Measurements from ENCODE around the gene SUN3. TPM values are rescaled to one million over a fixed set of nuclear protein-coding genes. Genes with fewer than 3 reads are reported as not detected.

SUN3 gene
- total and polyA plus RNA-seq, 5 donors = not detected

DNA sequence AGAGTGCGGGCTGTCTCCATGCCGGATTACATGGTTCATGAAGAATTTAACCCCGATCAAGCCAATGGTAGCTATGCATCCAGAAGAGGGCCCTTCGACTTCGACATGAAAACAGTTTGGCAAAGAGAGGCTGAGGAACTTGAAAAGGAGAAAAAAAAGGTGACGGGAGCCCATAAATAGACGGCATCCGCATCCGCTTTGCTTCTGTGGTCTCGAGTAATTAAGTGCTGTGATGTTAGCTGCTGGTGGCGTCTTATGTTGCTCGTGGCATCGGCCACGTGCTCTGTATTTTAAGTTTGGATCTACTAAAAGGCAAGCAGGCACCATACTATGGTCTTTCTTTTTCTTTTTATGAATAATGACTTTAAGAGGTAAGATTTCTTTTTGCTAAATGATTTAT lies 17.6 kb upstream of the SUN3 start:
- Histone ChIP-seq H3K27me3 (ENCODE audit: control insufficient read depth, insufficient read depth) (no peaks in the 10 kb centered on the region), H3K4me3 (ENCODE audit: low read length) (no peak overlapping the region), H3K4me1 (ENCODE audit: control insufficient read depth, insufficient read depth, low read length) (no peaks in the 10 kb centered on the region), H3K9me3 (ENCODE audit: control insufficient read depth, low read length) (no peaks in the 10 kb centered on the region), H3K27ac (ENCODE audit: low read length) (no peak overlapping the region)
- ATAC-seq (no peak), DNase-seq (no peak)
- WGBS = 57% methylated on average over 14 of the region's 14 CpGs
- intact Hi-C loops (cut with DNase I) = no loop called here

DNA sequence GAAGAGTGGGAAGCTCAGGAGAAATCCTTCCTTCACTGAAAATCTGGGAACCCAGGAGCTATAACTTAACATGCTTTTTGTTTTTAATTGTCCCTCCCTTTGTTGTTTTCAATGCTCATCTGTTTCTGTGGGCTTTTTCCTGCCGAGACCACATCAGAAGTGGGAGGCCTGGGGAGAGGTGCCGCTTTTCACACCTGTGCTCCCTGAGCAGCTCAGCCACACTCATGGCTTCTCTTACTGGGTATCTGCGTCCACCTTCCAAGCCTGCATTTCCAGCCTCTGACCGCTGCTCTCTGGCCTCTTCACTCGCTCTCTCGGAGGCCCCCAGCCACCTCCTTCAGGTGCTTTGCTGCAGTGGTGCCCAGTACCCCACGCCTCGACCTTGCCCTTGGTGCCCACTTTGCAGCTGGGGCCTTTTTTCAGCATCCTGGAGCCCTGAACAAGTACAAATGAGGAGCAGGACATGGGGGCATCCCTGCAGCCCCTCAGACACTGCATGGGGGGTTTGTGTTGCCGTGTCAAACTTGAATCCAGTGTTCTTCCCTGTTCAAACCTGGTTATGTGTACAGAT lies 16.4 kb upstream of the SUN3 start:
- Histone ChIP-seq H3K4me3 (ENCODE audit: low read length) (no peak overlapping the region), H3K27me3 (ENCODE audit: control insufficient read depth, insufficient read depth) (no peaks in the 10 kb centered on the region), H3K9me3 (ENCODE audit: control insufficient read depth, low read length) (no peaks in the 10 kb centered on the region), H3K4me1 (ENCODE audit: control insufficient read depth, insufficient read depth, low read length) (no peaks in the 10 kb centered on the region), H3K27ac (ENCODE audit: low read length) (no peak overlapping the region)
- no peak for DNase-seq
- ATAC-seq = no peak
- intact Hi-C loops (cut with DNase I) = no loop called here
- WGBS = 76% methylated on average over 9 of the region's 9 CpGs

DNA sequence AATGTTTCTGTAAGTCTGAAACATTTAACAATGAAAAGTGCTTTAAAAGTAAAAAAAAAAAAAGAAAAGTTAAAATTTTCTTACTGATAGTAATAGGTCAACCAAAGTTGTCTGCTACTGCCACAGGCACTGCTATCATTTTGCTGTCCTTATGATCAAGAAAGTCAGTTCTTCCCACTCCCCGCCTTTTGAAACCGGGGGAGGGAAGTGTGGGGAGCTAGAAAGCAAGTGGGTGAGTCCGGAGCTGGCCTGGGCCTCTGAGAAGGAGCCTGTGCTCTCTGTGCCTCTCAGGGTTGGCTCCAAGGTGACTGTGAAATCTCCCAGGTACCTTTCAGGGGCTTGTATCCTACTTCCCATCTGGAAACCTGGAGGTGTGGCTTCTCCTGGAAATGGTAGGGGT lies 13.7 kb upstream of the SUN3 start:
- H3K27ac ChIP-seq (ENCODE audit: low read length) = no peak overlapping the region
- ATAC-seq (no peak), DNase-seq (no peak)
- H3K9me3 ChIP-seq (ENCODE audit: control insufficient read depth, low read length) = no peaks in the 10 kb centered on the region
- WGBS = 55% methylated on average over 3 of the region's 3 CpGs
- no peak overlapping the region for H3K4me3 ChIP-seq (ENCODE audit: low read length)
- no peaks in the 10 kb centered on the region for H3K4me1 ChIP-seq (ENCODE audit: control insufficient read depth, insufficient read depth, low read length)
- H3K27me3 ChIP-seq (ENCODE audit: control insufficient read depth, insufficient read depth) = no peaks in the 10 kb centered on the region
- intact Hi-C loops (cut with DNase I) = no loop called here

DNA sequence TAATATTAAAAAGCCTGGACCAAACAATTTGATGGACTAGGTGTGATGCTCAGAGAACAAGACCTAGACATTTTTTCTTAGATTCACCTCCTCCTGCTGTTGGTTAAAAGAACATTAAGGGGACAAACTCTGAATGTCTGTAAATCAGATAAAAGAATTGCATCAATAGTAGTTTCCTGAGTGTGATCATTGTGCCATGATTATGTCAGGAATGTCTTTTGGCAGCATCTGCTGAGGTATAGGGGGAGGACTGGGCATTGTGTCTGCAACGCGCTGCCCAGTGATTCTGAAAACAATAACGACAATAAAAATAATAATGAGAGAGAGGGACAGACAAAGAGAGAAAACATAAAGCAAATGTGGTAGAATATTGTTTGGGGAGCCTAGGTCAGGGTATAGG lies 13.3 kb upstream of the SUN3 start:
- intact Hi-C loops (cut with DNase I) = no loop called here
- DNase-seq (no peak), ATAC-seq (no peak)
- Histone ChIP-seq H3K27ac (ENCODE audit: low read length) (no peak overlapping the region), H3K27me3 (ENCODE audit: control insufficient read depth, insufficient read depth) (no peaks in the 10 kb centered on the region), H3K9me3 (ENCODE audit: control insufficient read depth, low read length) (no peaks in the 10 kb centered on the region), H3K4me1 (ENCODE audit: control insufficient read depth, insufficient read depth, low read length) (no peaks in the 10 kb centered on the region), H3K4me3 (ENCODE audit: low read length) (no peak overlapping the region)
- WGBS = 68% methylated on average over 3 of the region's 3 CpGs

DNA sequence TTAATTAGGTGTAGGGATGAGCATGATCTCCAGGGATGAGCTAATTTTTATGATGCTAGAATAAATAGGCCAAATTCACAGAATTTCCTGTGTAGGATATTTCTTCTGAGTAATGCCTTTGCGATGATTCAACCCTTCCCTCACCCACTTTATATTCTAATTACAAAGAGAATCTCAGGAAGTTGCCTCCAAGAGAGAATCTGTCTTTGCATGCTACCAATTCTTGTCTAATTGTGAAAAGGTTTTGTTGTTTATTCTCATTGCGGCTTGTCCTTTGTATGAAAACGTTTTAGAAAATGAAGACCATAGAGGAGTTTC lies 12.7 kb upstream of the SUN3 start:
- Histone ChIP-seq H3K4me1 (ENCODE audit: control insufficient read depth, insufficient read depth, low read length) (no peaks in the 10 kb centered on the region), H3K27me3 (ENCODE audit: control insufficient read depth, insufficient read depth) (no peaks in the 10 kb centered on the region), H3K27ac (ENCODE audit: low read length) (no peak overlapping the region), H3K9me3 (ENCODE audit: control insufficient read depth, low read length) (no peaks in the 10 kb centered on the region), H3K4me3 (ENCODE audit: low read length) (no peak overlapping the region)
- no peak for ATAC-seq
- WGBS = 61% methylated on average over 3 of the region's 3 CpGs
- intact Hi-C loops (cut with DNase I) = no loop called here
- no peak for DNase-seq

DNA sequence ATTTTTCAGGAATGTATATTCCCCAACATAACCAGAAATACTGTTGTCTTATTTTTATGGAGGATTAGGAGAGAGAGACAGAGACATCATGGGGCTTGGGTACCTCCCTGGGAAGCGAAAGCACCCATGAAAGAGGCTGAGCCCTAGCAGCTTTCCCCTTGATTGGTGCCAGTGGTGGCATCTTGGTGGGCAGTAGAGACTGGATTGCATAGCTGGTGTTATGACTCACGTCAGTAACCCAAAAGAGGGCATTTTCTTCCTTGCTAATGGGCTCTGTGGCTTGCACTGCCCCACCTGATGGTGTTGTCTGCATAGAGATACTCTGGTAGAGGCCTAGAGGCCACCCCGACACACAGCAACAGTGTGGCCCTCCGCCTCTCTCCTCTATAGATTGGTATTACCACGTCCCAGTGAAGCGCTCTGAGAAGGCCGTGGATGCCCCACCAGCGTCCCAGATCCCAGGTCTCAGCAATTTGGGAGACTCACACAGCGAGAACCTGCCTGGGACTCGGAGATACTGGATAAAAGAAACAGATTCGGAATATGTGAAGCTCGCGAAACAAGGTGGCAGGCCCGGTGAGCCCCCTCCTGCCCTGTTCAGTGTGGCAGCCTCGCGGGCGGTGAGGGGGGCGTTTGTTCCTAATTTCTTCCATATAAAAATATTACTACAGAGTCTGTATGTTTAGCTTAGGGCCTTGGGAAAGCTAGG lies 12.2 kb upstream of the SUN3 start:
- WGBS = 95% methylated on average over 18 of the region's 18 CpGs
- Histone ChIP-seq H3K4me1 (ENCODE audit: control insufficient read depth, insufficient read depth, low read length) (no peaks in the 10 kb centered on the region), H3K27ac (ENCODE audit: low read length) (no peak overlapping the region), H3K27me3 (ENCODE audit: control insufficient read depth, insufficient read depth) (no peaks in the 10 kb centered on the region), H3K9me3 (ENCODE audit: control insufficient read depth, low read length) (no peaks in the 10 kb centered on the region), H3K4me3 (ENCODE audit: low read length) (no peak overlapping the region)
- ATAC-seq (no peak), DNase-seq (no peak)
- intact Hi-C loops (cut with DNase I) = no loop called here

DNA sequence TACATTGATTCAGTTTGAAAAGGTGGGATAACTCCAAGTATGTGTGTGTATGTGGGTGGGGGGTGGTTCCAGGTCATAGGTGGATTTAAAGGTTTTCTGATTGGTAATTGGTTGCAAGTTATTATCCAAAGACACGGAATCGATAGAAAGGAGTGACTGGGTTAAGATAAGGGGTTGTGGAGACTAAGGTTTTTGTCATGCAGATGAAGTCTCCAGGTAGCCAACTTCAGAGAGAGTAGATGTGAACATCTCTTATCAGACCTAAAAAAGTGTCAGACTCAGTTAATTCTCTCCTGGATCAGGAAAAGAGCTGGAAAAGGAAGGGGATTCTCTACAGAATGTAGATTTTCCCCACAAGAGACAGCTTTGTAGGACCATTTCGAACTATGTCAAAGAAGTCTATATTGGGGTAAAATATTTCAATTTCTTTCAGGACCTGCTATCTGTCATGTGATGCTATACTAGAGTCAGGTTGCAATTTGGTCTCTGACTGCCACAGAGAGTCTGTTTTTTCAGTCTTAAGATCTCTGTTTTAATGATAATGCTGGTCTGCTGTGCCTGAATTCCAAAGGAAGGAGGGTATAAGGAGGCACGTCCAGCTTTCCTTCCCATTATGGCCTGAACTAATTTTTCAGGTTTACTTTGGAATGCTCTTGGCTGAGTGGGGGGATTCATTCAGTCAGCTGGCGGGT lies 10.1 kb upstream of the SUN3 start:
- Histone ChIP-seq H3K27ac (ENCODE audit: low read length) (no peak overlapping the region), H3K9me3 (ENCODE audit: control insufficient read depth, low read length) (no peaks in the 10 kb centered on the region), H3K4me1 (ENCODE audit: control insufficient read depth, insufficient read depth, low read length) (no peaks in the 10 kb centered on the region), H3K4me3 (ENCODE audit: low read length) (no peak overlapping the region), H3K27me3 (ENCODE audit: control insufficient read depth, insufficient read depth) (no peaks in the 10 kb centered on the region)
- DNase-seq (no peak), ATAC-seq (no peak)
- intact Hi-C loops (cut with DNase I) = loop anchor here in 3 of 4 donors (10.0 kb wide), 3 partner anchors 56 to 76 kb away; no protein-coding TSS in a partner anchor
- WGBS = 59% methylated on average over 5 of the region's 5 CpGs

DNA sequence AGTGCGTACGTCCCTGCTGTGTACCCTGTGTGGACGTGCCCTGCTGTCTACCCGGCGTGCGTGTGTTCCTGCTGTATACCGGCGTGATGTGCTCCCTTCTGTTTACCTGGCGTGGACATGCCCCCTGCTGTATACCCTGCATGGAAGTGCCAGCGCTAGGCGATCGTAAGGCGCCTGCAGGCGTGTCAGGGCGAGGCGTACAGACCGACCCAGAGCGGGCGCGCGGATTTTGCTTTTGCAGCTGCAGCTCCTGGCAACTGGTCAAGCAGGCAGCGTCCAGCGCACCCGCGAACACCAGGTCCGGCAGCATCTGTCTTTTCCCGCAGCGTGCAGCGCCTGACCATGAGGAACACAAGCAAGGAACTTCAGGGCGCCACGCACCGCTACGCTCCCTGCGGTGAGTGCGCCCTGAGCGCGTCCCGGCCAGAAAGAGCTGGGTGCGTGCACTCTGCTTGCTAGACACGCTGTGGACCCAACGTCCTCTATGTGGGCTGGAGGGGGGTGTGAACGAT lies 7.1 kb upstream of the SUN3 start:
- peak; percentile 20 to 69 (median 64) for DNase-seq
- H3K27ac ChIP-seq (ENCODE audit: low read length) = no peak overlapping the region

DNA sequence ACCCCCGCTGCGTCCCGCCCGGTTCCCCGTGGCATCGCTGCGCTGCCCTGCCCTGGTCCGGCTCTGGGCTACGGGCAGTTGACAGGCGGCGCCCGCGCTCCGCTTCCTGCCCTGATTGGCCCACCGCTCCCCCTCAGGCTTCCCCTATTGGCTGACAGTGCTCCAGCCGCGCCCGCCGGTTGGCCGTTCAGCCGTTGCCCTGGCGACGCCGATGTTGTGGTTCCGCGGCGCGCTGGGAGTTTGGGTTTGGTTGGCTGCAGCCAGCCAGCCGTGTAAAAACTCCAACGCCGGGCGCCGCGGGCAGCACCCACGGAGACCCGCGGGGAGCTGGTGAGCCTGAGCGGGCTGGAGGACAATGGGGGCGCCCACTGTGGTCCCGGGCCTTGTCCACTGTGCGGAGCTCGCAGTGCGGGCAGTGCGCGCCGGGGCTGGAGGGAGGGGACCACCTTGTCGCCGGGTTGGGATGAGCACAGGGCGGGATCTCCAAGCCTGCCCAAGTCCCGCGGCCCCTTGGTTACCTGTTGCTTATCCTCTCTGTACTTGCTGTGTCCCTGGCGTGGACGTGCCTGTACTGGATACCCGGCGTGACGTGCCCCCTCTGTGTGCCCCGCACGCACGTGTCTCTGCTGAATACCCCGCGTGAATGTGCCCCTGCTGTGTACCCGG lies 6.5 kb upstream of the SUN3 start, which contains the start of gene C7orf57:
Gene C7orf57 (plus strand): TSS at position 243 of the 666 bp plus-strand sequence. CDS start 766 bp downstream, outside the sequence.
- Histone ChIP-seq H3K4me3 (ENCODE audit: low read length) (peak within 1 kb of the TSS; percentile 44), H3K9me3 (ENCODE audit: control insufficient read depth, low read length) (no peaks in the 10 kb centered on the region), H3K4me1 (ENCODE audit: control insufficient read depth, insufficient read depth, low read length) (no peaks in the 10 kb centered on the region), H3K27me3 (ENCODE audit: control insufficient read depth, insufficient read depth) (no peaks in the 10 kb centered on the region), H3K27ac (ENCODE audit: low read length) (no peak within 1 kb of the TSS)
- WGBS = under 1% methylated on average over 62 of the region's 62 CpGs
- intact Hi-C loops (cut with DNase I) = loop anchor here in 3 of 4 donors (10.0 kb wide), 3 partner anchors 59 to 79 kb away; no protein-coding TSS in a partner anchor
- DNase-seq (peak; percentile 95 to 97 (median 97)), ATAC-seq (peak; percentile 100)

More for the DNA sequence above, 7.1 kb upstream of the SUN3 start:
- no peaks in the 10 kb centered on the region for H3K27me3 ChIP-seq (ENCODE audit: control insufficient read depth, insufficient read depth)
- H3K9me3 ChIP-seq (ENCODE audit: control insufficient read depth, low read length) = no peaks in the 10 kb centered on the region
- H3K4me3 ChIP-seq (ENCODE audit: low read length) = peak overlapping the region; percentile 44
- 2% methylated on average over 42 of the region's 42 CpGs for WGBS
- H3K4me1 ChIP-seq (ENCODE audit: control insufficient read depth, insufficient read depth, low read length) = no peaks in the 10 kb centered on the region
- peak; percentile 26 to 40 for ATAC-seq
- intact Hi-C loops (cut with DNase I) = loop anchor here in 3 of 4 donors (10.0 kb wide), 3 partner anchors 59 to 79 kb away; no protein-coding TSS in a partner anchor

DNA sequence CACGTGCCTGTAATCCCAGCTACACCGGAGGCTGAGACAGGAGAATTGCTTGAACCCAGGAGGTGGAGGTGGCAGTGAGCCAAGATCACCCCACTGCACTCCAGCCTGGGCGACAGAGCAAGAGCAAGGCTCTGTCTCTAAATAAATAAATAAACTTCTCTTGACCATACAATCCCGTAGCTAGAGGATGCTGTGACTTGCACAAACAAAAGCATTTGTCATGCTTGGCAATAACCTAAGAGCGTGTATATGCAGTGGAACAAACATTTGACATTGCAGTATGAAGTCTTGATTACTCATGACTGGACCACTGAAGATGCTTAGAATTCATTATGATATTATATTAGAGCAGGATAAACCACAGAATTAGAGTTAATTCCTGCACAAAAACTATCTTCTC lies 5.0 kb upstream of the SUN3 start:
- no peak overlapping the region for H3K27ac ChIP-seq (ENCODE audit: low read length)
- WGBS = 66% methylated on average over 5 of the region's 5 CpGs
- DNase-seq = peak in 1 of 3 donors; percentile 40
- no peak for ATAC-seq
- intact Hi-C loops (cut with DNase I) = loop anchor here in 3 of 4 donors (10.0 kb wide), 3 partner anchors 61 to 81 kb away; no protein-coding TSS in a partner anchor
- peaks cover 5% of the 10 kb centered on the region for H3K27me3 ChIP-seq (ENCODE audit: control insufficient read depth, insufficient read depth)
- H3K4me3 ChIP-seq (ENCODE audit: low read length) = no peak overlapping the region
- H3K9me3 ChIP-seq (ENCODE audit: control insufficient read depth, low read length) = no peaks in the 10 kb centered on the region
- H3K4me1 ChIP-seq (ENCODE audit: control insufficient read depth, insufficient read depth, low read length) = no peaks in the 10 kb centered on the region

Measured in right cardiac atrium (tissue), 5 donors.